HT1080 (cell line): ENCODE results near the gene ENTHD1. TPM values are rescaled to one million over a fixed set of nuclear protein-coding genes. Genes with fewer than 3 reads are reported as not detected.
"Not testable (repeated sequence)": the region's sequence is repeated elsewhere in the genome, so short reads cannot be mapped to it uniquely, and the experiment has no call there.

Source experiments
- DNase-seq: peaks from one replicate; pipeline ENCODE4 v3.0.0-alpha.2; 2015; ENCODE audit warnings: low read depth
- total RNA-seq: library from RNA; depleted of rRNA; stranded (reverse); fragments of >200 nt; shearing (Covaris generic); gene quantifications from 2 replicates; pipeline ENCODE4 v1.2.3, GENCODE V29; 2014

The ENTHD1 gene
- total RNA-seq, 1 experiment from 2014 or later = not detected

GRCh38 chr22:39925909-39926679 is 32.5 kb upstream of the ENTHD1 start:
- DNase-seq = no peak

GRCh38 chr22:39925273-39925672 is 31.7 kb upstream of the ENTHD1 start:
- no peak for DNase-seq

GRCh38 chr22:39924286-39924685 is 30.7 kb upstream of the ENTHD1 start:
- DNase-seq = no peak

GRCh38 chr22:39923696-39924095 is 30.1 kb upstream of the ENTHD1 start:
- no peak for DNase-seq

- no peak for DNase-seq
These were observed 26.7 kb upstream of the ENTHD1 start for GRCh38 chr22:39920134-39920743.

GRCh38 chr22:39917776-39918495 is 24.4 kb upstream of the ENTHD1 start:
- no peak for DNase-seq

GRCh38 chr22:39917197-39917643 is 23.7 kb upstream of the ENTHD1 start:
- DNase-seq = no peak

GRCh38 chr22:39916496-39916895 is 22.9 kb upstream of the ENTHD1 start:
- DNase-seq = no peak

GRCh38 chr22:39915295-39915726 is 21.8 kb upstream of the ENTHD1 start:
- DNase-seq = no peak

- DNase-seq = no peak
These were observed 21.0 kb upstream of the ENTHD1 start for GRCh38 chr22:39914584-39914983.

- DNase-seq = no peak
These were observed 20.3 kb upstream of the ENTHD1 start for GRCh38 chr22:39913886-39914285.

GRCh38 chr22:39913321-39913720 is 19.8 kb upstream of the ENTHD1 start:
- no peak for DNase-seq

- DNase-seq = no peak
These were observed 17.5 kb upstream of the ENTHD1 start for GRCh38 chr22:39910876-39911613.

- peak; percentile 16 for DNase-seq
These were observed 15.2 kb upstream of the ENTHD1 start for GRCh38 chr22:39908737-39909136.

GRCh38 chr22:39908136-39908535 is 14.6 kb upstream of the ENTHD1 start:
- DNase-seq = no peak

- DNase-seq = no peak
These were observed 14.1 kb upstream of the ENTHD1 start for GRCh38 chr22:39907605-39908097.

GRCh38 chr22:39907047-39907446 is 13.5 kb upstream of the ENTHD1 start:
- DNase-seq = no peak

- no peak for DNase-seq
These were observed 12.6 kb upstream of the ENTHD1 start for GRCh38 chr22:39906207-39906606.

GRCh38 chr22:39905687-39906086 is 12.1 kb upstream of the ENTHD1 start:
- no peak for DNase-seq

GRCh38 chr22:39904862-39905261 is 11.3 kb upstream of the ENTHD1 start:
- DNase-seq = no peak

GRCh38 chr22:39904024-39904423 is 10.5 kb upstream of the ENTHD1 start:
- not testable (repeated sequence) for DNase-seq
